IMR-90 (cell line): ENCODE data around the gene FNDC10. TPM values are rescaled to one million over a fixed set of nuclear protein-coding genes. Genes with fewer than 3 reads are reported as not detected.
A peak's percentile ranks its signal among the peaks of the same experiment; 100 is the strongest.

Experiments used
- ATAC-seq: fragments of 200-7000 bp; cut with Tn5 transposase; 2 replicates; pipeline ENCODE4 v1.9.1; 2020; ENCODE audit warnings: low read depth, mild to moderate bottlenecking, moderate library complexity
- BruUV-seq: library from RNA; stranded (reverse); fragments of 400-500 nt; replicated peaks from 2 replicates; lab custom pipeline; 2021; lab: Mats Ljungman, UMichigan
- CTCF ChIA-PET: fragments of 300-600 bp; formaldehyde crosslinking; extraction: SDS; loops from one replicate; lab custom pipeline; 2021; ENCODE audit warnings: antibody characterized with exemption; lab: Yijun Ruan, JAX
- POLR2A ChIA-PET: fragments of 300-600 bp; sonication (Branson Sonifier 250); formaldehyde crosslinking; loops from one replicate; lab custom pipeline; 2022; ENCODE audit warnings: antibody characterized with exemption; ENCODE audit not compliant: unreplicated experiment; lab: Charles Lee
- DNase-seq: peaks from one replicate; pipeline ENCODE4 v3.0.0; 2013
- H2AFZ ChIP-seq: replicated peaks from 2 replicates; pipeline ENCODE3; 2013; ENCODE audit warnings: low read length, mild to moderate bottlenecking; ENCODE audit not compliant: poor library complexity
- H2AK5ac ChIP-seq: 2 replicates; pipeline ENCODE4 v1.6.1; 2013; ENCODE audit warnings: low read depth, low read length, inconsistent platforms
- H2AK9ac ChIP-seq: replicated peaks from 2 replicates; pipeline ENCODE3; 2013; ENCODE audit warnings: mild to moderate bottlenecking, low read depth, low read length, moderate library complexity; ENCODE audit not compliant: poor library complexity
- H2BK120ac ChIP-seq: 2 replicates; pipeline ENCODE4 v1.6.1; 2013; ENCODE audit warnings: low read depth, low read length, inconsistent platforms
- H2BK15ac ChIP-seq: 3 replicates; pipeline ENCODE4 v1.6.1; 2013; ENCODE audit warnings: low read depth, low read length, inconsistent platforms
- H2BK20ac ChIP-seq: 2 replicates; pipeline ENCODE4 v1.6.1; 2013; ENCODE audit warnings: low read depth, mild to moderate bottlenecking, inconsistent platforms, low read length, moderate library complexity
- H2BK5ac ChIP-seq: 2 replicates; pipeline ENCODE4 v1.6.1; 2013; ENCODE audit warnings: mild to moderate bottlenecking, low read depth, low read length, inconsistent platforms; ENCODE audit not compliant: poor library complexity, severe bottlenecking
- H3K14ac ChIP-seq: replicated peaks from 2 replicates; pipeline ENCODE4 v1.6.1; 2013; ENCODE audit warnings: low read depth, low read length, inconsistent platforms
- H3K18ac ChIP-seq: 2 replicates; pipeline ENCODE4 v1.6.1; 2013; ENCODE audit warnings: low read depth, low read length, control low read depth
- H3K23ac ChIP-seq: 2 replicates; pipeline ENCODE4 v1.6.1; 2013; ENCODE audit warnings: low read depth, low read length, inconsistent platforms
- H3K27ac ChIP-seq: 2 replicates; pipeline ENCODE4 v1.5.1; 2013; ENCODE audit warnings: mild to moderate bottlenecking, control low read depth, low read length; ENCODE audit not compliant: insufficient read depth
- H3K27me3 ChIP-seq: 2 replicates; pipeline ENCODE4 v1.6.1; 2013; ENCODE audit warnings: low read length; ENCODE audit not compliant: control insufficient read depth, insufficient read depth
- H3K36me3 ChIP-seq: 2 replicates; pipeline ENCODE4 v1.6.1; 2013; ENCODE audit warnings: low read length, mixed read lengths; ENCODE audit not compliant: control insufficient read depth, insufficient read depth
- H3K4ac ChIP-seq: 2 replicates; pipeline ENCODE4 v1.6.1; 2013; ENCODE audit warnings: low read depth, low read length, inconsistent platforms
- H3K4me1 ChIP-seq: 2 replicates; pipeline ENCODE4 v1.6.1; 2013; ENCODE audit warnings: low read length, mixed read lengths; ENCODE audit not compliant: control insufficient read depth, insufficient read depth
- H3K4me2 ChIP-seq: 2 replicates; pipeline ENCODE4 v1.6.1; 2013; ENCODE audit warnings: low read depth, mild to moderate bottlenecking, control low read depth, low read length, moderate library complexity
- H3K4me3 ChIP-seq: 2 replicates; pipeline ENCODE4 v1.5.1; 2013; ENCODE audit warnings: low read depth, mild to moderate bottlenecking, control low read depth, low read length, moderate library complexity; ENCODE audit not compliant: insufficient read depth
- H3K56ac ChIP-seq: 2 replicates; pipeline ENCODE4 v1.6.1; 2013; ENCODE audit warnings: low read length, inconsistent platforms; ENCODE audit not compliant: insufficient read depth; ENCODE audit errors: extremely low read depth
- H3K79me1 ChIP-seq, 2 experiments: 2 replicates each; pipeline ENCODE4 v1.6.1; 2013; ENCODE audit warnings: low read length in 2 of 2, inconsistent platforms in 1 of 2, low read depth in 1 of 2
- H3K9ac ChIP-seq: 2 replicates; pipeline ENCODE4 v1.6.1; 2013; ENCODE audit warnings: low read depth, low read length, control low read depth
- H3K9me1 ChIP-seq: 2 replicates; pipeline ENCODE4 v1.6.1; 2013; ENCODE audit warnings: low read length, inconsistent platforms; ENCODE audit not compliant: insufficient read depth
- H3K9me3 ChIP-seq: 2 replicates; pipeline ENCODE4 v1.6.1; 2013; ENCODE audit warnings: low read length; ENCODE audit not compliant: control insufficient read depth, insufficient read depth
- H4K20me1 ChIP-seq: 2 replicates; pipeline ENCODE4 v1.6.1; 2013; ENCODE audit warnings: low read length, inconsistent platforms; ENCODE audit not compliant: insufficient read depth
- H4K5ac ChIP-seq: 2 replicates; pipeline ENCODE4 v1.6.1; 2013; ENCODE audit warnings: mild to moderate bottlenecking, low read depth, low read length, control low read depth
- H4K8ac ChIP-seq, 2 experiments: 2 replicates each; pipeline ENCODE4 v1.6.1; 2013; ENCODE audit warnings: low read depth in 2 of 2, low read length in 2 of 2, control low read depth in 1 of 2, inconsistent platforms in 1 of 2
- H4K91ac ChIP-seq: 2 replicates; pipeline ENCODE4 v1.6.1; 2013; ENCODE audit warnings: low read depth, low read length, inconsistent platforms; ENCODE audit not compliant: insufficient read depth
- BHLHE40 ChIP-seq: fragments of 150-350 bp; IDR thresholded peaks from 2 replicates; pipeline ENCODE4 v1.6.1; 2016; ENCODE audit warnings: mild to moderate bottlenecking, low read depth, low read length
- MXI1 ChIP-seq: IDR thresholded peaks from 2 replicates; pipeline ENCODE4 v1.6.1; 2012; ENCODE audit warnings: low read depth, mild to moderate bottlenecking, low read length, moderate library complexity, borderline replicate concordance
- WGBS, 2 experiments: methylation state at CpG; one replicate each; pipeline versions ENCODE4 v1.1.5 to v1.1.7; 2013; ENCODE audit warnings: missing lambda C conversion rate in 2 of 2; ENCODE audit not compliant: insufficient read length in 1 of 2; ENCODE audit errors: extremely low coverage in 2 of 2; 5-methylcytosine and 5-hydroxymethylcytosine counted together
- dilution Hi-C: fragments of 300-500 bp; cut with HindIII; formaldehyde crosslinking; loops from one replicate; pipeline ENCODE4 v1.14.3; 2018; ENCODE audit warnings: low sequenced_read_pairs; ENCODE audit not compliant: unreplicated experiment
- in situ Hi-C: fragments of 300-500 bp; cut with MboI; formaldehyde crosslinking; loops from 3 replicates; pipeline ENCODE4 v1.14.3; 2019; ENCODE audit warnings: low sequenced_read_pairs, inconsistent platforms, mixed read lengths
- intact Hi-C: fragments of 100-400 bp; cut with micrococcal nuclease; formaldehyde crosslinking; loops from 2 replicates; pipeline ENCODE4 v1.10.0; 2022
- polyA plus RNA-seq, 3 experiments: library from polyadenylated mRNA; depleted of rRNA; stranded (reverse); fragments of >200 nt; gene quantifications; 2 replicates each; pipeline ENCODE4 v1.2.3, GENCODE V29; 2012; ENCODE audit warnings: low replicate concordance in 1 of 3
- total RNA-seq: library from RNA; depleted of rRNA; stranded (reverse); fragments of >200 nt; gene quantifications from 2 replicates; pipeline ENCODE4 v1.2.3, GENCODE V29; 2012

The FNDC10 gene
- total and polyA plus RNA-seq, 2 of the 4 experiments (the other 2 are of a cell fraction), result 0.36 to 5.8 TPM

DNA sequence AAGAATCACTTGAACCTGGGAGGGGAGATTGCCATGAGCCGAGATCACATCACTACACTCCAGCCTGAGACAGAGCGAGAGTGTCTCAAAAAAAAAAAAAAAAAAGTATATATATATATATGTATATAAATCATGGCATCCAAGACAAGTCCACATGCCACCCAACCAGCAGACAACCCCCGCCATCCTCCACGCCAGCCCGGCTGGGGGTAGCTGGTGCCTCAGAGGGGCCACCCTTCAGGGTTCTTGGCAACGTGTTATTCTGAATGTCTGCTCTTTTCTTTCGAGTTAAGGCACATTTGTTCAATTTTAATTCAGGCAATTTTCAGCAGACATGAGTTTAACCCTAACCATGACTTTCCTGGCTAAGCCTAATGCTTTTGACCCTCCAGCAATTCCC is 49.8 kb downstream of the FNDC10 start:
- no peak overlapping the region for H3K23ac ChIP-seq
- no TSS peak for BruUV-seq
- no peak overlapping the region for H3K14ac ChIP-seq
- intact Hi-C loops, result no loop called here
- DNase-seq (no peak), ATAC-seq (no peak)
- H2AK5ac ChIP-seq, result no peak overlapping the region
- dilution Hi-C loops, result no loop called here
- H2BK120ac ChIP-seq, result no peak overlapping the region
- H2AK9ac ChIP-seq, result peak overlapping the region; percentile 37
- 100% methylated on average over 3 of the region's 7 CpGs; no CpG with 5 or more reads in 1 of the 2 experiments for WGBS, 2 experiments
- no peak overlapping the region for H2BK20ac ChIP-seq
- peaks cover 16 to 82% of the 10 kb centered on the region in 2 experiments for H3K79me1 ChIP-seq
- H3K36me3 ChIP-seq, result peaks cover 6% of the 10 kb centered on the region; the same call in 1 of the 2 replicates
- no peak overlapping the region for H3K27ac ChIP-seq
- peaks cover 10% of the 10 kb centered on the region; the same call in 1 of the 2 replicates for H3K4me1 ChIP-seq
- in situ Hi-C loops, result no loop called here
- no peak overlapping the region for H4K91ac ChIP-seq
- peaks cover 50% of the 10 kb centered on the region for H4K20me1 ChIP-seq
- H3K4ac ChIP-seq, result no peak overlapping the region
- no peak overlapping the region for H2AFZ ChIP-seq
- no peak overlapping the region for H4K8ac ChIP-seq
- H2BK15ac ChIP-seq, result no peak overlapping the region
- peaks cover 9% of the 10 kb centered on the region for H3K9me1 ChIP-seq
- no peak overlapping the region for H3K4me3 ChIP-seq
- H3K27me3 ChIP-seq, result no peaks in the 10 kb centered on the region
- ChIA-PET CTCF (no interaction called here), POLR2A (no interaction called here)
- H3K4me2 ChIP-seq, result no peak overlapping the region
- H3K9ac ChIP-seq, result no peak overlapping the region
- H3K9me3 ChIP-seq, result no peaks in the 10 kb centered on the region
- H4K5ac ChIP-seq, result no peak overlapping the region
- H2BK5ac ChIP-seq, result no peak overlapping the region
- H3K56ac ChIP-seq, result no peak overlapping the region
- TF ChIP-seq MXI1, result no peak
- no peak for TF ChIP-seq BHLHE40
- H3K18ac ChIP-seq, result no peak overlapping the region
